HepG2 (cell line): Measurements from ENCODE around the gene CCL19. TPM values are rescaled to one million over a fixed set of nuclear protein-coding genes. Genes with fewer than 3 reads are reported as not detected.

Source experiments
- ATAC-seq: fragments of 200-7000 bp; cut with Tn5 transposase; 3 replicates; pipeline ENCODE4 v1.9.1; 2020; ENCODE audit warnings: mild to moderate bottlenecking, moderate library complexity
- BruUV-seq: library from RNA; stranded (reverse); fragments of 400-500 nt; replicated peaks from 2 replicates; lab custom pipeline; 2021; lab: Mats Ljungman, UMichigan
- CTCF ChIA-PET: fragments of 300-600 bp; formaldehyde crosslinking; extraction: SDS; loops from one replicate; lab custom pipeline; 2021; ENCODE audit warnings: low total read pairs, inconsistent platforms, low intra/inter-chr PET ratio; lab: Yijun Ruan, JAX
- POLR2A ChIA-PET: fragments of 350-600 bp; sonication (Branson Sonifier 250); formaldehyde crosslinking; loops from one replicate; lab custom pipeline; 2020; ENCODE audit warnings: antibody characterized with exemption, inconsistent platforms; lab: Yijun Ruan, JAX
- DNase-seq: peaks from one replicate; pipeline ENCODE4 v3.0.0-alpha.2; 2015; ENCODE audit warnings: low spot score
- FAIRE-seq: peaks from 3 replicates; lab custom pipeline; 2011; peaks lifted over from hg19 to GRCh38; lab: Jason Lieb, UNC
- H2AFZ ChIP-seq: one replicate; pipeline ENCODE4 v1.6.1; 2011; ENCODE audit warnings: low read length, inconsistent platforms
- H3K27ac ChIP-seq: fragments of 300-600 bp; 3 replicates; pipeline ENCODE4 v1.8.0; 2011; ENCODE audit warnings: mixed run types, mild to moderate bottlenecking, mixed read lengths, low read length, inconsistent platforms; ENCODE audit not compliant: insufficient read depth; ENCODE audit errors: extremely low read length
- H3K27me3 ChIP-seq, 2 experiments: fragments of 200-600 bp in 1 of 2; 2 replicates in 1 of 2; 3 replicates in 1 of 2; pipeline versions ENCODE4 v1.6.0 to v1.8.0; 2011; ENCODE audit warnings: low read length in 2 of 2, mild to moderate bottlenecking in 2 of 2, moderate library complexity in 2 of 2, inconsistent platforms in 1 of 2; ENCODE audit not compliant: insufficient read depth in 2 of 2, control insufficient read depth in 1 of 2
- H3K36me3 ChIP-seq, 2 experiments: fragments of 200-600 bp in 1 of 2; replicated peaks in 1 of 2; 2 replicates in 1 of 2; 3 replicates in 1 of 2; pipeline versions ENCODE4 v1.5.1 to v1.8.0; 2011; ENCODE audit warnings: low read length in 2 of 2, inconsistent platforms in 1 of 2; ENCODE audit not compliant: insufficient read depth in 2 of 2, control insufficient read depth in 1 of 2
- H3K4me1 ChIP-seq: 2 replicates; pipeline ENCODE4 v1.5.1; 2012; ENCODE audit warnings: low read length, inconsistent platforms; ENCODE audit not compliant: insufficient read depth
- H3K4me2 ChIP-seq: 2 replicates; pipeline ENCODE4 v1.6.0; 2011; ENCODE audit warnings: low read depth, low read length, inconsistent platforms
- H3K4me3 ChIP-seq, 3 experiments: fragments of 200-600 bp in 1 of 3; sonication (generic), shearing (Covaris generic) in 1 of 3; replicated peaks in 1 of 3; 2 replicates each; pipeline ENCODE4 v1.5.1; 2011 to 2016; ENCODE audit warnings: low read length in 3 of 3, inconsistent platforms in 2 of 3, low read depth in 2 of 3, mild to moderate bottlenecking in 2 of 3, control low read depth in 1 of 3, mixed read lengths in 1 of 3; ENCODE audit not compliant: insufficient read depth in 1 of 3
- H3K79me2 ChIP-seq: one replicate; pipeline ENCODE4 v1.6.1; 2011; ENCODE audit warnings: low read length, inconsistent platforms; ENCODE audit not compliant: insufficient read depth
- H3K9ac ChIP-seq: 2 replicates; pipeline ENCODE4 v1.6.0; 2011; ENCODE audit warnings: mild to moderate bottlenecking, low read depth, low read length, inconsistent platforms; ENCODE audit not compliant: insufficient read depth
- H3K9me3 ChIP-seq: 2 replicates; pipeline ENCODE4 v1.5.1; 2012; ENCODE audit warnings: mild to moderate bottlenecking, low read length
- H4K20me1 ChIP-seq: 2 replicates; pipeline ENCODE4 v1.6.0; 2011; ENCODE audit warnings: inconsistent platforms, mild to moderate bottlenecking, low read length, moderate library complexity; ENCODE audit not compliant: insufficient read depth
- MAZ ChIP-seq, 2 experiments: sonication (generic) in 1 of 2; formaldehyde crosslinking in 1 of 2; IDR thresholded peaks; 2 replicates each; pipeline versions ENCODE4 v1.5.0 to v1.6.1; 2012 to 2020; ENCODE audit warnings: low read depth in 2 of 2, mild to moderate bottlenecking in 2 of 2, borderline replicate concordance in 1 of 2, improper control_type of control experiment in 1 of 2, low read length in 1 of 2, missing genetic modification reagents in 1 of 2, moderate library complexity in 1 of 2
- SATB2 ChIP-seq: sonication (generic); formaldehyde crosslinking; IDR thresholded peaks from 2 replicates; pipeline ENCODE4 v1.5.0; 2020; ENCODE audit warnings: missing genetic modification reagents
- SRSF9 ChIP-seq: fragments of 200-400 bp; formaldehyde crosslinking; IDR thresholded peaks from 2 replicates; pipeline ENCODE4 v1.6.1; 2018; ENCODE audit warnings: borderline replicate concordance, mild to moderate bottlenecking, low read depth, low read length; ENCODE audit not compliant: insufficient read depth, poor library complexity, severe bottlenecking
- TAF15 ChIP-seq: fragments of 200-400 bp; formaldehyde crosslinking; IDR thresholded peaks from one replicate; pipeline ENCODE4 v1.6.1; 2018; ENCODE audit warnings: mild to moderate bottlenecking, low read depth, low read length; ENCODE audit not compliant: poor library complexity, severe bottlenecking
- ZNF343 ChIP-seq: sonication (generic); formaldehyde crosslinking; IDR thresholded peaks from 2 replicates; pipeline ENCODE4 v1.4.0; 2020; ENCODE audit warnings: mild to moderate bottlenecking, missing genetic modification reagents
- ZNF713 ChIP-seq: sonication (generic); formaldehyde crosslinking; IDR thresholded peaks from 2 replicates; pipeline ENCODE4 v1.4.0; 2020; ENCODE audit warnings: mild to moderate bottlenecking, missing genetic modification reagents
- WGBS: methylation state at CpG from one replicate; pipeline ENCODE4 v1.1.6; 2017; ENCODE audit warnings: low lambda C conversion rate; 5-methylcytosine and 5-hydroxymethylcytosine counted together
- in situ Hi-C: cut with HindIII; loops from 2 replicates; pipeline ENCODE4 v1.10.0; 2017; ENCODE audit warnings: low pct_unique_long_range_greater_than_20kb; ENCODE audit not compliant: extremely low pct_ligation_motif_present
- intact Hi-C: fragments of 100-400 bp; cut with micrococcal nuclease; formaldehyde crosslinking; loops from one replicate; pipeline ENCODE4 v1.10.0; 2022; ENCODE audit not compliant: unreplicated experiment
- polyA plus RNA-seq, 8 experiments: library from polyadenylated mRNA; depleted of rRNA in 3 of 8; stranded (reverse) in 7 of 8; unstranded in 1 of 8; fragments of >200 nt; fragmentation: Illumina TruSeq in 4 of 8; extraction: Trizol in 4 of 8; gene quantifications; 2 replicates each; pipeline versions ENCODE4 v1.2.1 to v1.2.3, GENCODE V29; 2011 to 2016; ENCODE audit warnings: low read depth in 4 of 8, missing spikeins in 1 of 8, mixed read lengths in 1 of 8; ENCODE audit not compliant: insufficient read depth in 1 of 8
- total RNA-seq, 5 experiments: library from RNA; depleted of rRNA; stranded (reverse); fragments of >200 nt; fragmentation: Illumina TruSeq; extraction: Trizol; gene quantifications; 2 replicates each; pipeline ENCODE4 v1.2.3, GENCODE V29; 2016; ENCODE audit warnings: low read depth in 1 of 5
- TF ChIP-seq, protein P1 (sequence below), 2 experiments: sonication (generic) in 1 of 2; formaldehyde crosslinking in 1 of 2; IDR thresholded peaks; 2 replicates each; pipeline versions ENCODE4 v1.4.0 to v1.6.1; 2018 to 2020; ENCODE audit warnings: missing genetic modification reagents in 2 of 2, borderline replicate concordance in 1 of 2, low read depth in 1 of 2, mild to moderate bottlenecking in 1 of 2, missing biosample characterization in 1 of 2

The CCL19 gene
- total and polyA plus RNA-seq, 2 of the 13 experiments (the other 11 are each of a cell fraction or from before 2014, with no cell fraction given) = not detected

DNA sequence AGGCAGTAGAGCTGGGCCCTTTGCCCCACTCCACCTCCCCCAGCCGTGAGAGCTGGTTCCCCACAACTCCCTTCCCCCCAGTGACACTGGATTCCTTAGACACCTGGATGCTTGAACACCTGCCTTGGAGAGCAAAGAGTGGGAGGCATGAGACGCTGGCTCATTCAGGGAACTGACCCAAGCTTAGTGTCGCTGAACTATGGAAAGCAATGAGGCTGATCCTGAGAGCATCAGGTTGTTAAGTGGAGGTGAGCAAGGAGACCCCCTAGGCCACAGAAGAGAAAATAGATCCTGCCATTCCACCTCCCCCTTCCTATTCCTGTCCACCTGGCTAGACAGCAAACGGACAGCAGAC lies 2.0 kb downstream of the CCL19 start:
- Histone ChIP-seq H3K9me3 (no peaks in the 10 kb centered on the region), H3K36me3 (no peaks in the 10 kb centered on the region), H4K20me1 (no peaks in the 10 kb centered on the region), H3K4me2 (peak overlapping the region; percentile 68), H3K79me2 (no peaks in the 10 kb centered on the region), H2AFZ (no peak overlapping the region), H3K27ac (peak overlapping the region; percentile 16), H3K27me3 (no peaks in the 10 kb centered on the region), H3K9ac (no peak overlapping the region), H3K4me1 (peaks cover 56% of the 10 kb centered on the region), H3K4me3 (peak overlapping the region in 1 of 3 experiments; percentile 36; a peak in 1 of 6 replicates)
- CTCF ChIA-PET = no interaction called here
- TF ChIP-seq, protein P1, sequence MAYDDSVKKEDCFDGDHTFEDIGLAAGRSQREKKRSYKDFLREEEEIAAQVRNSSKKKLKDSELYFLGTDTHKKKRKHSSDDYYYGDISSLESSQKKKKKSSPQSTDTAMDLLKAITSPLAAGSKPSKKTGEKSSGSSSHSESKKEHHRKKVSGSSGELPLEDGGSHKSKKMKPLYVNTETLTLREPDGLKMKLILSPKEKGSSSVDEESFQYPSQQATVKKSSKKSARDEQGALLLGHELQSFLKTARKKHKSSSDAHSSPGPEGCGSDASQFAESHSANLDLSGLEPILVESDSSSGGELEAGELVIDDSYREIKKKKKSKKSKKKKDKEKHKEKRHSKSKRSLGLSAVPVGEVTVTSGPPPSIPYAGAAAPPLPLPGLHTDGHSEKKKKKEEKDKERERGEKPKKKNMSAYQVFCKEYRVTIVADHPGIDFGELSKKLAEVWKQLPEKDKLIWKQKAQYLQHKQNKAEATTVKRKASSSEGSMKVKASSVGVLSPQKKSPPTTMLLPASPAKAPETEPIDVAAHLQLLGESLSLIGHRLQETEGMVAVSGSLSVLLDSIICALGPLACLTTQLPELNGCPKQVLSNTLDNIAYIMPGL (CRISPR knock-in tag; IDR thresholded peaks at IDR 0.05; ENCODE audit: borderline replicate concordance in 1 of 2, low read depth in 1 of 2) = 0 out of 4 replicates have a peak, but pooled peaks of 1 of the 2 experiments have one; percentile 7
- TF ChIP-seq SATB2 (CRISPR knock-in tag) (no peak), TAF15 (no peak), ZNF343 (CRISPR knock-in tag) (0 out of 2 replicates have a peak, but pooled peaks have one; percentile 18), ZNF713 (no peak), MAZ (IDR thresholded peaks at IDR 0.05; ENCODE audit: borderline replicate concordance, low read depth, low read length) (no peak), MAZ (CRISPR knock-in tag; IDR thresholded peaks at IDR 0.05; ENCODE audit: low read depth) (no peak), SRSF9 (no peak)
- DNase-seq (no peak), FAIRE-seq (no peak), ATAC-seq (no peak; the same call in 1 of the 3 replicates)
- intact Hi-C loops (no loop called here), in situ Hi-C loops (no loop called here)
- 0% methylated on average over 4 of the region's 4 CpGs for WGBS
- POLR2A ChIA-PET = interaction anchor here (1.1 kb wide), 1 partner anchor 51 kb away, joined by 3 read pairs; the partner anchor contains the start of gene SIGMAR1
- no TSS peak for BruUV-seq
